Body of pancreas (tissue), 4 donors: Measurements from ENCODE around the gene SAMD9. TPM values are rescaled to one million over a fixed set of nuclear protein-coding genes. Genes with fewer than 3 reads are reported as not detected.
A peak's percentile ranks its signal among the peaks of the same experiment; 100 is the strongest.

ENCODE experiments used
- ATAC-seq: fragments of 150-250 bp; one replicate; pipeline ENCODE4 v1.9.1; 2016
- DNase-seq, 4 donors: peaks; one replicate each; pipeline ENCODE4 v3.0.0-alpha.2; 2019
- H3K27ac ChIP-seq, 4 donors: fragments of 200-600 bp; sonication (generic); 1 replicate in 3 of 4; 2 replicates in 1 of 4; pipeline versions ENCODE4 v1.5.1 to v1.6.1; 2016 to 2019; ENCODE audit warnings: mild to moderate bottlenecking in 1 of 4, mixed read lengths in 1 of 4, moderate library complexity in 1 of 4
- H3K27me3 ChIP-seq, 2 donors: fragments of 200-600 bp; sonication (generic); one replicate each; pipeline ENCODE4 v1.6.0; 2016; ENCODE audit warnings: mild to moderate bottlenecking in 1 of 2
- H3K36me3 ChIP-seq, 2 donors: fragments of 200-600 bp; sonication (generic); replicated peaks in 1 of 2; 2 replicates each; pipeline ENCODE4 v1.5.1; 2016; ENCODE audit warnings: low read depth in 2 of 2; ENCODE audit not compliant: insufficient read depth in 1 of 2
- H3K4me1 ChIP-seq: fragments of 200-600 bp; sonication (generic); one replicate; pipeline ENCODE4 v1.6.0; 2016
- H3K4me3 ChIP-seq, 2 donors: fragments of 200-600 bp; sonication (generic); 1 replicate in 1 of 2; 2 replicates in 1 of 2; pipeline ENCODE4 v1.5.1; 2016 to 2019
- H3K9me3 ChIP-seq, 3 donors: fragments of 200-600 bp; sonication (generic); 1 replicate in 2 of 3; 2 replicates in 1 of 3; pipeline ENCODE4 v1.5.1; 2016
- POLR2A ChIP-seq, 3 donors: fragments of 450-650 bp; IDR thresholded peaks; one replicate each; pipeline ENCODE4 v1.6.1; 2016; ENCODE audit warnings: antibody characterized with exemption in 3 of 3, mild to moderate bottlenecking in 2 of 3
- WGBS, 2 donors: methylation state at CpG; one replicate each; pipeline ENCODE4 v1.1.5; 2017; 5-methylcytosine and 5-hydroxymethylcytosine counted together
- intact Hi-C: fragments of 100-400 bp; cut with DNase I; formaldehyde crosslinking; loops from one replicate; pipeline ENCODE4 v1.15.1; 2023
- total RNA-seq, 2 donors: library from RNA; depleted of rRNA; stranded (reverse); fragments of >200 nt; gene quantifications; one replicate each; pipeline ENCODE4 v1.1.0, GENCODE V29; 2016
- TF ChIP-seq, protein P1 (sequence below), 7 experiments: fragments of 450-650 bp in 4 of 7; fragments of 200-600 bp in 3 of 7; sonication (generic) in 3 of 7; IDR thresholded peaks; one replicate each; pipeline ENCODE4 v1.5.1; 2016 to 2019; ENCODE audit warnings: antibody characterized with exemption in 7 of 7

SAMD9 gene
- total RNA-seq, 2 donors from 2014 or later, result 4.9 to 5.2 TPM

DNA sequence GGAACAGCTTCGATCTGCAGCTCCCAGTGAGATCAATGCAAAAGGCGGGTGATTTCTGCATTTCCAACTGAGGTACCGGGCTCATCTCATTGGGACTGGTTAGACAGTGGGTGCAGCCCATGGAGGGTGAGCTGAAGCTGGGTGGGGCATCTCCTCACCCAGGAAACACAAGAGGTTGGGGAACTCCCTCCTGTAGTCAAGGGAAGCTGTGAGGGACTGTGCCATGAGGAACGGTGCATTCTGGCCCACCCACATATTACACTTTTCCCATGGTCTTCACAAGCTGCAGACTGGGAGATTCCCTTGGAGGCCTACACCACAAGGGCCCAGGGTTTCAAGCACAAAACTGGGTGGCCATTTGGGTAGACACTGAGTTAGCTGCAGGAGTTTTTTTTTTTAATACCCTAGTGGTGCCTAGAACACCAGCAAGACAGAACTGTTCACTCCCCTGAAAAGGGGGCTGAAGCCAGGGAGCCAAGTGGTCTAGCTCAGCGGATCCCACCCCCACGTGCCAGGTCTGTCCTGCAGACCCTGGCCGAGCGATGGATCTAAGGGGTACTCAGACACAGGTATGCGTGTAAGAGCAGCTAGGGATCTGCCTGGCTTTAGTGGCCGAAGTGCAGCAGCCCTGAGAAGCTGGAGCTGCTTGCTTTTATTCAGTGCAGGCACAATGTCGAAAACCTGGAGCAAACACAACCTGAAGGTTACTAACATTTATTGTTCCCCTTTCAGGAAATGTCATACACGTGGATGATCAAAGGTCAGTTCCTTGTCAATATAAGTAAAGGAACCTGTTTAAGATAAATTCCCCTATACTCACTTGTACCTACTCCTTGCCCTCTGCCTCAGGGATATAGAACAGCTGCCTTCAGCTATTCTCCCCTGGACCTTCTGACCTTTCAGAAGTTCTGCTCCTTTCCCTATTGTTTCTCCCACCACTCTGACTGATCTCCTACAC lies 3.1 kb upstream of the SAMD9 start:
- ATAC-seq, result no peak
- H3K4me1 ChIP-seq, result peaks cover 15% of the 10 kb centered on the region
- TF ChIP-seq POLR2A (IDR thresholded peaks at IDR 0.05), result no peak
- TF ChIP-seq, protein P1, sequence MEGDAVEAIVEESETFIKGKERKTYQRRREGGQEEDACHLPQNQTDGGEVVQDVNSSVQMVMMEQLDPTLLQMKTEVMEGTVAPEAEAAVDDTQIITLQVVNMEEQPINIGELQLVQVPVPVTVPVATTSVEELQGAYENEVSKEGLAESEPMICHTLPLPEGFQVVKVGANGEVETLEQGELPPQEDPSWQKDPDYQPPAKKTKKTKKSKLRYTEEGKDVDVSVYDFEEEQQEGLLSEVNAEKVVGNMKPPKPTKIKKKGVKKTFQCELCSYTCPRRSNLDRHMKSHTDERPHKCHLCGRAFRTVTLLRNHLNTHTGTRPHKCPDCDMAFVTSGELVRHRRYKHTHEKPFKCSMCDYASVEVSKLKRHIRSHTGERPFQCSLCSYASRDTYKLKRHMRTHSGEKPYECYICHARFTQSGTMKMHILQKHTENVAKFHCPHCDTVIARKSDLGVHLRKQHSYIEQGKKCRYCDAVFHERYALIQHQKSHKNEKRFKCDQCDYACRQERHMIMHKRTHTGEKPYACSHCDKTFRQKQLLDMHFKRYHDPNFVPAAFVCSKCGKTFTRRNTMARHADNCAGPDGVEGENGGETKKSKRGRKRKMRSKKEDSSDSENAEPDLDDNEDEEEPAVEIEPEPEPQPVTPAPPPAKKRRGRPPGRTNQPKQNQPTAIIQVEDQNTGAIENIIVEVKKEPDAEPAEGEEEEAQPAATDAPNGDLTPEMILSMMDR (IDR thresholded peaks at IDR 0.05), result no peak

DNA sequence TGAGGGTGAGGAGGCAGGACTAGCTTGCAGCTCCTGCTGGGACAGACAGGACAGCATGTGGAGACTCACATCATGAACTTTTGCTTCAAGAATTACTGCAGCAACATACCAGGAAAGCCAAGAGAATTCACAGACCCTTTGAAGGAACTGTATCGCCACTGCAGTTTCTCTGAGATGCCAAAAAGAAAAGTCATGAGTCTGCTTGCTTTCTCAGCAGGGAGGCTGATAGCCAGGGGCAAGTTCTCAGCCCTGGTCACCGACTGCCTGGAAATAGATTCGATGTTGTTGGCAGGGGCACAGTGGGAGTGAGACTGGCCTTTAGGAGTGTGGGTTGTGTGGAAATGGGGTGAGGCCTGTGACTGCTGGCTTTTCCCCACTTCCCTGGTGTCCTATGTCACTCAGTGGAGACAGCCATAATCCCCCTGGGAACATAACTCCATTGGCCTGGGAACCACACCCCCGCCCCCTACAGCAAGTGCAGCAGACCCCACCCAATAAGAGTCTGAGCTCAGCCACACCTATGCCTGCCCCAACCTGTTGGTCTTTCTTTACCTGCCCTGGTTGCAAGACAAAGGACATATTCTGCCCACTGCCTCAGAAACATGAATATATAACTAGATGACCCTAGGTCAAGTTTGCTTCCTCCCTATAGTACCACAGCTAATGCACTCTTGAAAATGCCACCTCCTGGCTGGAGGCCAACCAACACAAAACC lies 1.6 kb upstream of the SAMD9 start:
- Histone ChIP-seq H3K4me1 (peaks cover 15% of the 10 kb centered on the region), H3K36me3 (no peaks in the 10 kb centered on the region), H3K27me3 (no peaks in the 10 kb centered on the region), H3K9me3 (no peaks in the 10 kb centered on the region), H3K27ac (no peak overlapping the region), H3K4me3 (no peak overlapping the region)
- no peak for DNase-seq
- intact Hi-C loops, result no loop called here
- TF ChIP-seq POLR2A (IDR thresholded peaks at IDR 0.05), result no peak
- TF ChIP-seq, protein P1 (IDR thresholded peaks at IDR 0.05), result no peak
- WGBS, 2 donors, result 82 to 85% methylated on average over 4 of the region's 4 CpGs
- ATAC-seq, result no peak

More for the DNA sequence above, 3.1 kb upstream of the SAMD9 start:
- intact Hi-C loops, result no loop called here
- WGBS, 2 donors, result 79% methylated on average over 11 to 12 of the region's 12 CpGs
- H3K27me3 ChIP-seq, result no peaks in the 10 kb centered on the region
- DNase-seq, result no peak
- H3K4me3 ChIP-seq, result no peak overlapping the region
- H3K9me3 ChIP-seq, result no peaks in the 10 kb centered on the region
- H3K27ac ChIP-seq, result no peak overlapping the region
- no peaks in the 10 kb centered on the region for H3K36me3 ChIP-seq

DNA sequence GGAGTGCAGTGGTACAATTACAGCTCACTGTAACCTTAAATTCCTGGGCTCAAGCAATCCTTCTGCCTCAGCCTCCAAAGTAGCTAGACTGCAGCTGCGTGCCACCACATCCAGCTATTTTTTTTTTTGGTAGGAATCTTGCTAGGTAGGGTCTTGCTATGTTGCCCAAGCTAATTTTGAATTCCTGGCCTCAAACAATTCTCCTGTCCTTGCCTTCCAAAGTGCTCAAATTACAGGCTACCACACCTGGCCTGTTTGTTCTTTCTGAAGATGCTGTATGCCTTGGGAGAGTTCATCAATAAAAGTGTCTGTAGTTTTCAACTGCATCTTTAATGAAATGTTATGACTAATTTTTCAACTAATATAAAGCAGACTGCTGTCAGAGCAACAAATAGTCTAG lies 452 bp downstream of the SAMD9 start:
- peaks cover 15% of the 10 kb centered on the region for H3K4me1 ChIP-seq
- no peak for TF ChIP-seq POLR2A (IDR thresholded peaks at IDR 0.05)
- TF ChIP-seq, protein P1 (IDR thresholded peaks at IDR 0.05), result no peak
- intact Hi-C loops, result no loop called here
- DNase-seq, result no peak
- ATAC-seq, result no peak
- no peak overlapping the region for H3K4me3 ChIP-seq
- peak overlapping the region in 2 of 4 donors; percentile 48 to 70 for H3K27ac ChIP-seq
- H3K36me3 ChIP-seq, result no peaks in the 10 kb centered on the region
- no peaks in the 10 kb centered on the region for H3K9me3 ChIP-seq
- H3K27me3 ChIP-seq, result no peaks in the 10 kb centered on the region
- WGBS, 2 donors, result 50 to 59% methylated on average over 1 of the region's 1 CpG

DNA sequence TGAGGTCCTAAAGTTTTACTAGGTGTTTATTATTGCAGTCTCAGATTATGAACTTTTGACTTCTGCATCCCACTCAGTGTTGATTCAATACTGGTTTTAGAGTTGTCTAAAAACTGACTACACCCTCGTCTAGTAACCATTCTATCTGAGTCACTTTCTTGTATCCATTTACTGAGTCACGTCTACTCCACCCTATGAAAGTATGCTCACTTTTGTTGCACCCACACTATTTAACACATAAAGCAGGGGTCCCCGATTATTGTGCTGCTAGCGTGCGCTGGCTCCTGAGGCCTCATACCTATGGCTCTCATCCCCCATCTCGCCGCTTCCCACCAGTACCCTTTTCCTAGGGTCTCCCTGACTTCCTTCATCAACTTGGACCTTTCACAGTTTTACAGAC lies 2.0 kb downstream of the SAMD9 start:
- ATAC-seq (no peak), DNase-seq (no peak)
- no peak overlapping the region for H3K4me3 ChIP-seq

More for the DNA sequence above, 2.0 kb downstream of the SAMD9 start:
- Histone ChIP-seq H3K27ac (no peak overlapping the region), H3K9me3 (no peaks in the 10 kb centered on the region), H3K4me1 (peaks cover 15% of the 10 kb centered on the region), H3K36me3 (no peaks in the 10 kb centered on the region), H3K27me3 (no peaks in the 10 kb centered on the region)
- TF ChIP-seq, protein P1 (IDR thresholded peaks at IDR 0.05), result no peak
- TF ChIP-seq POLR2A (IDR thresholded peaks at IDR 0.05), result no peak
- WGBS, 2 donors, result 82 to 85% methylated on average over 7 of the region's 7 CpGs
- intact Hi-C loops, result no loop called here
